ENCODE measurements around the gene CEP131.

DNA sequence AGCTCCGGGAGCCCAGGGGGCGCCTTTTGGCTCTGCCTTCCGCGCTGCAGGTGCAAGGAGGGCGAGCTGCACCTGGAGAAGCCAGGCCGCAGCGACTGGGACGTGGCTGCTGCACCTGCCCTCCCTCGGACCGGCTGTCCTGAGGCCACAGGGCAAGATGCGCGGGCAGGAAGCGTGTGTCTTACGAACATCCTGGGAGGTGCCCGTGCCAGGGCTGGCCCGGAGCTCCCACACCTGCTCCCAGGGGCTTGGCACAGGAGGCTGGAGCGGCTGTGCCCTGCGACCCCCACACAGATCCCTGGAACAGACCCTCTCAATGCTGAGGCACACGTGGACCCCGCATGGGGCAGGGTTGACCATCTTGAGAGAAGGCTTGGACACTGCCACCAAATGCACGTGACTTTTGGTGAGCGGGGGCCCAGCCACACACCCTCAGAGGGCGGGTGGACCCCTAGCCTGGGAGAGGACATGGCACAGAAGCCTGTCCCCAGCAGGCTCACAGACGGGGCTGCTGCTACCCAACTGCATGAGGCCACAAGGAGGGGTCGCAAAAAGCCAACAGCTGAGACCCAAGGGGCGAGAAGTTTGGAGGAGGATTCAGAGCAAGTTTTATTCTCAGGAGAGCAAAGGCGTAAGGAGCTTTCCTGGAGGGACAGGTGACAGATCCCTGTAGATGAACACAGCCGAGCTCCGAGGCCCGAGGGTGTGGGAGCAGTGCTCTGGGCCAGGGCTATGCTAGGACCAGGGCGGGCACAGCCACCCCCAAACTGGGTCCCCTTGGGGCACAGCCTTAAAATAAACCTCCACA, 27.7 kb upstream of the CEP131 start:
- no peak for TF ChIP-seq CTCF (IDR thresholded peaks at IDR 0.05)
- no peak for TF ChIP-seq POLR2A (IDR thresholded peaks at IDR 0.05)
